ENCODE measurements around the gene ITGB8.

The ITGB8 gene

GRCh38 chr7:20424500-20424899 is 93.8 kb downstream of the ITGB8 start:
- H3K27ac ChIP-seq = no peak overlapping the region
- no peak for TF ChIP-seq CTCF (conservative IDR thresholded peaks at IDR 0.05)

- TF ChIP-seq ZFX (IDR thresholded peaks at IDR 0.05) = no peak
- no peak for TF ChIP-seq CTCF (conservative IDR thresholded peaks at IDR 0.05)
- no peak overlapping the region for H3K27ac ChIP-seq
Observed at GRCh38 chr7:20430664-20431063, 100.0 kb downstream of the ITGB8 start.

- TF ChIP-seq ZFX (IDR thresholded peaks at IDR 0.05) (no peak), CTCF (conservative IDR thresholded peaks at IDR 0.05) (no peak)
- H3K27ac ChIP-seq = no peak overlapping the region
Observed at GRCh38 chr7:20431146-20431545, 100.4 kb downstream of the ITGB8 start.

GRCh38 chr7:20432071-20432470 is 101.4 kb downstream of the ITGB8 start:
- TF ChIP-seq ZFX (IDR thresholded peaks at IDR 0.05) (no peak), CTCF (conservative IDR thresholded peaks at IDR 0.05) (no peak)
- no peak overlapping the region for H3K27ac ChIP-seq

GRCh38 chr7:20435305-20435704 is 104.6 kb downstream of the ITGB8 start:
- no peak overlapping the region for H3K27ac ChIP-seq
- TF ChIP-seq CTCF (conservative IDR thresholded peaks at IDR 0.05) = no peak
- no peak for TF ChIP-seq ZFX (IDR thresholded peaks at IDR 0.05)

GRCh38 chr7:20438248-20438647 is 107.5 kb downstream of the ITGB8 start:
- TF ChIP-seq ZFX (IDR thresholded peaks at IDR 0.05) = no peak
- no peak for TF ChIP-seq CTCF (conservative IDR thresholded peaks at IDR 0.05)
- H3K27ac ChIP-seq = no peak overlapping the region

GRCh38 chr7:20438694-20439376 is 108.1 kb downstream of the ITGB8 start:
- H3K27ac ChIP-seq = no peak overlapping the region
- TF ChIP-seq CTCF (conservative IDR thresholded peaks at IDR 0.05) = no peak
- TF ChIP-seq ZFX (IDR thresholded peaks at IDR 0.05) = no peak

All from C4-2B (cell line).